ENCODE results near the gene SAP25.

Gene SAP25

GRCh38 chr7:100595188-100595587, 21.5 kb upstream of the SAP25 start:
- Histone ChIP-seq H3K27me3 (replicated peaks; ENCODE audit: control insufficient read depth, insufficient read depth, low read length, poor library complexity, severe bottlenecking) (no peaks in the 10 kb centered on the region), H3K36me3 (ENCODE audit: control insufficient read depth, insufficient read depth, low read length) (no peaks in the 10 kb centered on the region), H3K4me1 (ENCODE audit: control insufficient read depth, insufficient read depth, low read length, poor library complexity, severe bottlenecking) (no peaks in the 10 kb centered on the region), H3K27ac (ENCODE audit: insufficient read depth, low read length, poor library complexity, severe bottlenecking) (no peak overlapping the region), H3K9me3 (ENCODE audit: control insufficient read depth, low read length) (no peaks in the 10 kb centered on the region), H3K4me3 (ENCODE audit: insufficient read depth, low read depth, low read length, poor library complexity, severe bottlenecking) (no peak overlapping the region)
- no peak for DNase-seq

- DNase-seq: no peak
- H3K36me3 ChIP-seq (ENCODE audit: control insufficient read depth, insufficient read depth, low read length): no peaks in the 10 kb centered on the region
- no peaks in the 10 kb centered on the region for H3K9me3 ChIP-seq (ENCODE audit: control insufficient read depth, low read length)
- H3K4me1 ChIP-seq (ENCODE audit: control insufficient read depth, insufficient read depth, low read length, poor library complexity, severe bottlenecking): peaks cover 6% of the 10 kb centered on the region
- H3K27ac ChIP-seq (ENCODE audit: insufficient read depth, low read length, poor library complexity, severe bottlenecking): no peak overlapping the region
- H3K4me3 ChIP-seq (ENCODE audit: insufficient read depth, low read depth, low read length, poor library complexity, severe bottlenecking): no peak overlapping the region
- H3K27me3 ChIP-seq (replicated peaks; ENCODE audit: control insufficient read depth, insufficient read depth, low read length, poor library complexity, severe bottlenecking): no peaks in the 10 kb centered on the region
Measured at GRCh38 chr7:100591596-100591995, 17.9 kb upstream of the SAP25 start.

GRCh38 chr7:100590077-100590737, 16.5 kb upstream of the SAP25 start:
- no peaks in the 10 kb centered on the region for H3K36me3 ChIP-seq (ENCODE audit: control insufficient read depth, insufficient read depth, low read length)
- H3K27me3 ChIP-seq (replicated peaks; ENCODE audit: control insufficient read depth, insufficient read depth, low read length, poor library complexity, severe bottlenecking): no peaks in the 10 kb centered on the region
- DNase-seq: no peak
- H3K9me3 ChIP-seq (ENCODE audit: control insufficient read depth, low read length): no peaks in the 10 kb centered on the region
- H3K27ac ChIP-seq (ENCODE audit: insufficient read depth, low read length, poor library complexity, severe bottlenecking): no peak overlapping the region
- peaks cover 10% of the 10 kb centered on the region for H3K4me1 ChIP-seq (ENCODE audit: control insufficient read depth, insufficient read depth, low read length, poor library complexity, severe bottlenecking)
- H3K4me3 ChIP-seq (ENCODE audit: insufficient read depth, low read depth, low read length, poor library complexity, severe bottlenecking): no peak overlapping the region

- Histone ChIP-seq H3K4me1 (ENCODE audit: control insufficient read depth, insufficient read depth, low read length, poor library complexity, severe bottlenecking) (peaks cover 18% of the 10 kb centered on the region), H3K36me3 (ENCODE audit: control insufficient read depth, insufficient read depth, low read length) (no peaks in the 10 kb centered on the region), H3K9me3 (ENCODE audit: control insufficient read depth, low read length) (no peaks in the 10 kb centered on the region), H3K27me3 (replicated peaks; ENCODE audit: control insufficient read depth, insufficient read depth, low read length, poor library complexity, severe bottlenecking) (no peaks in the 10 kb centered on the region), H3K27ac (ENCODE audit: insufficient read depth, low read length, poor library complexity, severe bottlenecking) (no peak overlapping the region), H3K4me3 (ENCODE audit: insufficient read depth, low read depth, low read length, poor library complexity, severe bottlenecking) (no peak overlapping the region)
- no peak for DNase-seq
Measured at GRCh38 chr7:100589341-100589947, 15.7 kb upstream of the SAP25 start.

GRCh38 chr7:100588438-100588837, 14.7 kb upstream of the SAP25 start:
- no peak for DNase-seq
- no peaks in the 10 kb centered on the region for H3K27me3 ChIP-seq (replicated peaks; ENCODE audit: control insufficient read depth, insufficient read depth, low read length, poor library complexity, severe bottlenecking)

GRCh38 chr7:100586266-100587025, 12.7 kb upstream of the SAP25 start, which contains the start of gene FBXO24:
Gene FBXO24, plus strand, starts transcription at chr7:100586328. Its CDS starts 298 bp downstream, at chr7:100586626.
- Histone ChIP-seq H3K27ac (ENCODE audit: insufficient read depth, low read length, poor library complexity, severe bottlenecking) (peak within 1 kb of the TSS; percentile 95), H3K36me3 (ENCODE audit: control insufficient read depth, insufficient read depth, low read length) (peaks cover 8% of the 10 kb centered on the region), H3K4me3 (ENCODE audit: insufficient read depth, low read depth, low read length, poor library complexity, severe bottlenecking) (peak within 1 kb of the TSS; percentile 95), H3K4me1 (ENCODE audit: control insufficient read depth, insufficient read depth, low read length, poor library complexity, severe bottlenecking) (peaks cover 46% of the 10 kb centered on the region), H3K27me3 (replicated peaks; ENCODE audit: control insufficient read depth, insufficient read depth, low read length, poor library complexity, severe bottlenecking) (no peaks in the 10 kb centered on the region), H3K9me3 (ENCODE audit: control insufficient read depth, low read length) (no peaks in the 10 kb centered on the region)
- DNase-seq: peak; percentile 99 to 100 (median 99)

More at GRCh38 chr7:100588438-100588837, 14.7 kb upstream of the SAP25 start:
- peaks cover 26% of the 10 kb centered on the region for H3K4me1 ChIP-seq (ENCODE audit: control insufficient read depth, insufficient read depth, low read length, poor library complexity, severe bottlenecking)
- H3K9me3 ChIP-seq (ENCODE audit: control insufficient read depth, low read length): no peaks in the 10 kb centered on the region
- H3K4me3 ChIP-seq (ENCODE audit: insufficient read depth, low read depth, low read length, poor library complexity, severe bottlenecking): no peak overlapping the region
- H3K36me3 ChIP-seq (ENCODE audit: control insufficient read depth, insufficient read depth, low read length): no peaks in the 10 kb centered on the region
- no peak overlapping the region for H3K27ac ChIP-seq (ENCODE audit: insufficient read depth, low read length, poor library complexity, severe bottlenecking)

- Histone ChIP-seq H3K27me3 (replicated peaks; ENCODE audit: control insufficient read depth, insufficient read depth, low read length, poor library complexity, severe bottlenecking) (no peaks in the 10 kb centered on the region), H3K4me1 (ENCODE audit: control insufficient read depth, insufficient read depth, low read length, poor library complexity, severe bottlenecking) (peaks cover 46% of the 10 kb centered on the region), H3K36me3 (ENCODE audit: control insufficient read depth, insufficient read depth, low read length) (peaks cover 15% of the 10 kb centered on the region), H3K9me3 (ENCODE audit: control insufficient read depth, low read length) (no peaks in the 10 kb centered on the region), H3K27ac (ENCODE audit: insufficient read depth, low read length, poor library complexity, severe bottlenecking) (peak within 1 kb of the TSS; percentile 95), H3K4me3 (ENCODE audit: insufficient read depth, low read depth, low read length, poor library complexity, severe bottlenecking) (peak within 1 kb of the TSS; percentile 95)
- DNase-seq: peak; percentile 48 to 64 (median 59)
Measured at GRCh38 chr7:100585511-100586265, 12.0 kb upstream of the SAP25 start, which contains the start of gene LRCH4. Gene LRCH4, minus strand, starts transcription at chr7:100586129. Its CDS starts 29 bp downstream, at chr7:100586100.

- DNase-seq: no peak
- Histone ChIP-seq H3K4me1 (ENCODE audit: control insufficient read depth, insufficient read depth, low read length, poor library complexity, severe bottlenecking) (peaks cover 46% of the 10 kb centered on the region), H3K9me3 (ENCODE audit: control insufficient read depth, low read length) (no peaks in the 10 kb centered on the region), H3K4me3 (ENCODE audit: insufficient read depth, low read depth, low read length, poor library complexity, severe bottlenecking) (peak overlapping the region; percentile 95), H3K27me3 (replicated peaks; ENCODE audit: control insufficient read depth, insufficient read depth, low read length, poor library complexity, severe bottlenecking) (no peaks in the 10 kb centered on the region), H3K36me3 (ENCODE audit: control insufficient read depth, insufficient read depth, low read length) (peaks cover 23% of the 10 kb centered on the region), H3K27ac (ENCODE audit: insufficient read depth, low read length, poor library complexity, severe bottlenecking) (peak overlapping the region; percentile 95)
Measured at GRCh38 chr7:100584683-100585510, 11.2 kb upstream of the SAP25 start.

All from effector memory CD4-positive, alpha-beta T cell (primary cell).